Brain microvascular endothelial cell (primary cell): Measurements from ENCODE around the gene EXD1.

Experiments
- DNase-seq: peaks from one replicate; pipeline ENCODE4 v3.0.0-alpha.2; 2020
- H3K27ac ChIP-seq: fragments of 250-450 bp; sonication (Bioruptor Pico); 2 replicates; pipeline ENCODE4 v1.5.1; 2020; ENCODE audit warnings: mild to moderate bottlenecking, moderate library complexity
- H3K27me3 ChIP-seq: fragments of 250-450 bp; sonication (Bioruptor Pico); replicated peaks from 2 replicates; pipeline ENCODE4 v1.5.1; 2020; ENCODE audit warnings: mild to moderate bottlenecking
- H3K36me3 ChIP-seq: fragments of 250-450 bp; sonication (Bioruptor Pico); replicated peaks from 2 replicates; pipeline ENCODE4 v1.5.1; 2020; ENCODE audit warnings: mild to moderate bottlenecking
- H3K4me3 ChIP-seq: 2 replicates; pipeline ENCODE4 v1.5.1; 2011; ENCODE audit warnings: low read depth, mild to moderate bottlenecking, control low read depth, low read length, moderate library complexity
- CTCF ChIP-seq: IDR thresholded peaks from 2 replicates; pipeline ENCODE4 v1.5.1; 2011; ENCODE audit warnings: low read depth, mild to moderate bottlenecking, moderate library complexity, low read length, control low read depth, inconsistent platforms; ENCODE audit errors: missing control alignments
- in situ Hi-C: cut with HindIII; loops from 2 replicates; pipeline ENCODE4 v1.10.0; 2017; ENCODE audit warnings: low sequenced_read_pairs, low pct_ligation_motif_present

Gene EXD1

GRCh38 chr15:41230650-41231421 is at the start of gene EXD1, which contains the start of gene CHP1:
EXD1 (minus strand) TSS chr15:41230757; CDS start chr15:41226575, 4,182 bp downstream.
CHP1 (plus strand) TSS chr15:41231268; CDS start chr15:41231383, 115 bp downstream.
- in situ Hi-C loops = no loop called here
- no peaks in the 10 kb centered on the region for H3K36me3 ChIP-seq
- peak; percentile 98 for DNase-seq
- peak; percentile 92 for TF ChIP-seq CTCF
- H3K4me3 ChIP-seq = peak within 1 kb of the TSS; percentile 96
- no peaks in the 10 kb centered on the region for H3K27me3 ChIP-seq
- peak within 1 kb of the TSS; percentile 74 for H3K27ac ChIP-seq

GRCh38 chr15:41279535-41280283 is 49.2 kb upstream of the EXD1 start:
- H3K36me3 ChIP-seq = peaks cover 29% of the 10 kb centered on the region
- no peak overlapping the region for H3K4me3 ChIP-seq
- in situ Hi-C loops = no loop called here
- H3K27ac ChIP-seq = no peak overlapping the region
- no peaks in the 10 kb centered on the region for H3K27me3 ChIP-seq
- DNase-seq = no peak
- no peak for TF ChIP-seq CTCF

- no peak for DNase-seq
- TF ChIP-seq CTCF = no peak
- H3K27me3 ChIP-seq = no peaks in the 10 kb centered on the region
- no peak overlapping the region for H3K4me3 ChIP-seq
- no peak overlapping the region for H3K27ac ChIP-seq
- peaks cover 32% of the 10 kb centered on the region for H3K36me3 ChIP-seq
- in situ Hi-C loops = no loop called here
These were observed 47.8 kb upstream of the EXD1 start for GRCh38 chr15:41278319-41278718.

- no peaks in the 10 kb centered on the region for H3K27me3 ChIP-seq
- no peak overlapping the region for H3K27ac ChIP-seq
- in situ Hi-C loops = no loop called here
- peaks cover 32% of the 10 kb centered on the region for H3K36me3 ChIP-seq
- no peak for DNase-seq
- TF ChIP-seq CTCF = no peak
- no peak overlapping the region for H3K4me3 ChIP-seq
These were observed 46.3 kb upstream of the EXD1 start for GRCh38 chr15:41276831-41277230.

GRCh38 chr15:41269887-41270286 is 39.3 kb upstream of the EXD1 start:
- Histone ChIP-seq H3K27me3 (no peaks in the 10 kb centered on the region), H3K4me3 (no peak overlapping the region), H3K27ac (no peak overlapping the region), H3K36me3 (peaks cover 11% of the 10 kb centered on the region)
- in situ Hi-C loops = no loop called here
- no peak for TF ChIP-seq CTCF
- no peak for DNase-seq
